ENCODE measurements around the gene CHAT.

DNA sequence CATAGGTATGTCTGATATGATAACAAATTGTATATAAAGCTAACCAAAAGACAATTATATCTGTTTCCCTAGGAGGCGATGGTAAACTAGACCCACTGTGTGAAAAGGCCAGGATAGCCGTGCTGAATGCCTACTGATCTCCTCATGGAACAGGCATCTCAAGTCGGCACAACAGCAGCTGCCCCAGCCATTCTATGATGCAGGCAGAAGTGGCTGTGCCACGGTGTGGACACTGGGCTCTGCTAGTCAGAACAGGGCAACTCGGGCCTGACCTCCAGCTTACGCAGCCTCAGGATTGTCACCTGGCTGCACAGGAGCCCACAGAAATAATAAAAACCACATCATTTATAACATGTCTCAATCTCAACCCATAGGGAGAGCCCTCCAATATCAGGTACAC, 80.6 kb downstream of the CHAT start:
- TF ChIP-seq, protein P1, sequence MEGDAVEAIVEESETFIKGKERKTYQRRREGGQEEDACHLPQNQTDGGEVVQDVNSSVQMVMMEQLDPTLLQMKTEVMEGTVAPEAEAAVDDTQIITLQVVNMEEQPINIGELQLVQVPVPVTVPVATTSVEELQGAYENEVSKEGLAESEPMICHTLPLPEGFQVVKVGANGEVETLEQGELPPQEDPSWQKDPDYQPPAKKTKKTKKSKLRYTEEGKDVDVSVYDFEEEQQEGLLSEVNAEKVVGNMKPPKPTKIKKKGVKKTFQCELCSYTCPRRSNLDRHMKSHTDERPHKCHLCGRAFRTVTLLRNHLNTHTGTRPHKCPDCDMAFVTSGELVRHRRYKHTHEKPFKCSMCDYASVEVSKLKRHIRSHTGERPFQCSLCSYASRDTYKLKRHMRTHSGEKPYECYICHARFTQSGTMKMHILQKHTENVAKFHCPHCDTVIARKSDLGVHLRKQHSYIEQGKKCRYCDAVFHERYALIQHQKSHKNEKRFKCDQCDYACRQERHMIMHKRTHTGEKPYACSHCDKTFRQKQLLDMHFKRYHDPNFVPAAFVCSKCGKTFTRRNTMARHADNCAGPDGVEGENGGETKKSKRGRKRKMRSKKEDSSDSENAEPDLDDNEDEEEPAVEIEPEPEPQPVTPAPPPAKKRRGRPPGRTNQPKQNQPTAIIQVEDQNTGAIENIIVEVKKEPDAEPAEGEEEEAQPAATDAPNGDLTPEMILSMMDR (IDR thresholded peaks at IDR 0.05), result no peak
- no peak for TF ChIP-seq POLR2A (IDR thresholded peaks at IDR 0.05)
